Mesendoderm (in vitro differentiated cells): ENCODE data around the gene PTPN12.
"Not testable (repeated sequence)": the region's sequence is repeated elsewhere in the genome, so short reads cannot be mapped to it uniquely, and the experiment has no call there.

Experiments
- DNase-seq: peaks from one replicate; pipeline ENCODE4 v3.0.0; 2013
- H2AK5ac ChIP-seq: 2 replicates; pipeline ENCODE4 v1.6.1; 2013; ENCODE audit warnings: low read length, inconsistent platforms
- H2BK120ac ChIP-seq: 2 replicates; pipeline ENCODE4 v1.6.1; 2013; ENCODE audit warnings: low read depth, mild to moderate bottlenecking, low read length, moderate library complexity, mixed read lengths
- H2BK15ac ChIP-seq: replicated peaks from 2 replicates; pipeline ENCODE4 v1.6.1; 2013; ENCODE audit warnings: low read depth, mild to moderate bottlenecking, moderate library complexity
- H2BK5ac ChIP-seq: 2 replicates; pipeline ENCODE4 v1.6.1; 2013; ENCODE audit warnings: low read length, inconsistent platforms
- H3K18ac ChIP-seq: 2 replicates; pipeline ENCODE4 v1.6.1; 2013; ENCODE audit warnings: mild to moderate bottlenecking, low read length, mixed read lengths
- H3K23ac ChIP-seq: one replicate; pipeline ENCODE4 v1.6.1; 2013; ENCODE audit warnings: low read length
- H3K27ac ChIP-seq: 2 replicates; pipeline ENCODE4 v1.5.1; 2013; ENCODE audit warnings: low read depth, mild to moderate bottlenecking, inconsistent platforms, low read length, moderate library complexity
- H3K27me3 ChIP-seq: 2 replicates; pipeline ENCODE4 v1.6.1; 2013; ENCODE audit warnings: low read length, control low read depth, mild to moderate bottlenecking, inconsistent platforms; ENCODE audit not compliant: insufficient read depth, poor library complexity
- H3K36me3 ChIP-seq: 2 replicates; pipeline ENCODE4 v1.6.1; 2013; ENCODE audit warnings: low read length, inconsistent platforms; ENCODE audit not compliant: control insufficient read depth, insufficient read depth
- H3K4ac ChIP-seq: one replicate; pipeline ENCODE4 v1.6.1; 2013; ENCODE audit warnings: low read depth, mild to moderate bottlenecking, low read length, moderate library complexity
- H3K4me1 ChIP-seq: 2 replicates; pipeline ENCODE4 v1.6.1; 2013; ENCODE audit warnings: low read depth, low read length, inconsistent platforms; ENCODE audit not compliant: control insufficient read depth
- H3K4me2 ChIP-seq: 2 replicates; pipeline ENCODE4 v1.6.1; 2013; ENCODE audit warnings: low read length
- H3K4me3 ChIP-seq: 2 replicates; pipeline ENCODE4 v1.5.1; 2013; ENCODE audit warnings: mild to moderate bottlenecking, low read length
- H3K56ac ChIP-seq: one replicate; pipeline ENCODE4 v1.6.1; 2013; ENCODE audit warnings: low read length
- H3K79me1 ChIP-seq: 2 replicates; pipeline ENCODE4 v1.6.1; 2013; ENCODE audit warnings: low read length, inconsistent platforms
- H3K79me2 ChIP-seq: 2 replicates; pipeline ENCODE4 v1.6.1; 2013; ENCODE audit warnings: mild to moderate bottlenecking, low read length; ENCODE audit not compliant: control insufficient read depth, insufficient read depth
- H3K9ac ChIP-seq: 2 replicates; pipeline ENCODE4 v1.6.1; 2013; ENCODE audit warnings: low read length, inconsistent platforms
- H4K5ac ChIP-seq: one replicate; pipeline ENCODE4 v1.6.1; 2013; ENCODE audit warnings: low read length
- H4K8ac ChIP-seq: one replicate; pipeline ENCODE4 v1.6.1; 2013; ENCODE audit warnings: low read depth, mild to moderate bottlenecking, control low read depth, low read length, moderate library complexity
- WGBS: extraction: QIAGEN DNeasy Blood & Tissue Kit; methylation state at CpG from one replicate; pipeline ENCODE4 v1.1.7; 2013; ENCODE audit warnings: low lambda C conversion rate, missing lambda C conversion rate; ENCODE audit not compliant: insufficient coverage; ENCODE audit errors: extremely low coverage; 5-methylcytosine and 5-hydroxymethylcytosine counted together

PTPN12 gene

DNA sequence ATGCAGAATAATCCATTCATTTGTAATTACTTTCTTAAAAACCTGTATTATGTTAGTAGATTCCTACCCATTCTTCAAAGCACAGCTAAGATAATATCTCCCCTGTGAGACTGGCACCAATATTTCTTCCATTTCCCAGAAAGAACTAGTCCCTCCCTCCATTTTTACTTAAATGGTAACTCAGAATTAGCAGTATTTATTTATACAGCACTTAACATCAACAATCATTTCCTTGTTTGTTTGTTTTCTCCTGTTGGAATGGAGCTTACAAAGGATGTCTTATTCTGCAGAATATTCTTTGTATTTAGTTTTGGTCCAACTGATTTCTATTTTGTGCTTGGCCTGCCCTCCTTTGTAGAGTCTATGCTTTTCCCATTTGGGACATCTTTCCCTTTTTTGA is 32.1 kb upstream of the PTPN12 start:
- H2BK5ac ChIP-seq = no peak overlapping the region

DNA sequence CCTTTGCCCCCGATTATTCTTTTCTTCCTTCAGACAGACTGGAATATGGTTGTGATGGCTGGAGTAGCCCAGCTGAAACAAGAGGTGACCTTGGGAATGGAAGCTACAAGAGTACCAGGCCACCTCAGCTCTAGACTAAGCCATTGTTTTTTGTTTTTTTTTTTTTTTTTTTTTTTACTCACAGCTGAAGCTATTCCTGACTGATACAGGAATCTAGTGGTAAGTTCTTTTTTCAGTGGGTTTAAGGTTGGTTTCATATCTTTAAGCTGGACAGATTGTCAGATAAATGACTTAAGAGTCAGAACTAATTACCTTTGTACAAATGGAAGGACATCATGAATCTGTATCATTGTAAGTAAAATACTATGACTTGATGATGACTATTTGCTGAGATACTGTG is 30.2 kb upstream of the PTPN12 start:
- Histone ChIP-seq H3K79me1 (no peaks in the 10 kb centered on the region), H2BK5ac (no peak overlapping the region), H3K4ac (no peak overlapping the region), H3K27me3 (no peaks in the 10 kb centered on the region), H3K36me3 (no peaks in the 10 kb centered on the region), H3K27ac (no peak overlapping the region), H3K56ac (no peak overlapping the region), H3K23ac (no peak overlapping the region), H3K4me2 (no peak overlapping the region), H2BK120ac (no peak overlapping the region), H4K8ac (no peak overlapping the region), H3K4me1 (no peaks in the 10 kb centered on the region), H2AK5ac (no peak overlapping the region), H2BK15ac (no peak overlapping the region), H4K5ac (no peak overlapping the region), H3K9ac (no peak overlapping the region), H3K4me3 (no peak overlapping the region), H3K18ac (no peak overlapping the region), H3K79me2 (no peaks in the 10 kb centered on the region)
- no CpG with 5 or more reads among the region's 1 CpG for WGBS
- DNase-seq = no peak

More for the DNA sequence above, 32.1 kb upstream of the PTPN12 start:
- DNase-seq = no peak
- Histone ChIP-seq H3K4ac (no peak overlapping the region), H3K23ac (no peak overlapping the region), H3K79me1 (no peaks in the 10 kb centered on the region), H2BK15ac (no peak overlapping the region), H3K27ac (no peak overlapping the region), H4K5ac (no peak overlapping the region), H3K36me3 (no peaks in the 10 kb centered on the region), H3K9ac (no peak overlapping the region), H3K79me2 (no peaks in the 10 kb centered on the region), H3K27me3 (no peaks in the 10 kb centered on the region), H3K4me1 (no peaks in the 10 kb centered on the region), H2BK120ac (no peak overlapping the region), H3K18ac (no peak overlapping the region), H4K8ac (no peak overlapping the region), H3K56ac (no peak overlapping the region), H3K4me3 (no peak overlapping the region), H3K4me2 (no peak overlapping the region), H2AK5ac (no peak overlapping the region)

DNA sequence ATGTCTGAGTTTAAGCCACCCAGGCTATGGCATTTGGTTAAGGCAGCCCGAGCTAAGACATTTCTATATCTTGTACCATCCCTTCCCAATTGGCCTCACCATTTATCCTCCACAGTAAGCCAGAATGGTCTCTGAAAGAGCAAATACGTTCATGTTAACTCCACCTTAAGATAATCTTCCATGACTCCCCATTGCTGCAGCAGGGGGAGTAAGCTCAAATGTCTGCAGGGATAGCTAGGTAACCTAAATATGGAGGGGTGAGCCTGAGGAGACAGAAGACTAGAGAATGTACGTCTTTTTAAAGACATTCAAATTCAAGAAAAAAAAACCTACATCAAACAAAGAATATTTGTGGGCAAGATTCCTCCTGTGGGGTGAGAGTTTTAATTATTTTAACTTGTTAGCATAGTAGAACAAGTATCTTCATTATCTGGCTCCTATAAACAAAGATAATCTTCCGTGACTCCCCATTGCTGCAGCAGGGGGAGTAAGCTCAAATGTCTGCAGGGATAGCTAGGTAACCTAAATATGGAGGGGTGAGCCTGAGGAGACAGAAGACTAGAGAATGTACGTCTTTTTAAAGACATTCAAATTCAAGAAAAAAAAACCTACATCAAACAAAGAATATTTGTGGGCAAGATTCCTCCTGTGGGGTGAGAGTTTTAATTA is 24.0 kb upstream of the PTPN12 start:
- H2BK120ac ChIP-seq, H3K36me3 ChIP-seq, H3K56ac ChIP-seq, H2BK5ac ChIP-seq, H3K27me3 ChIP-seq, H3K79me1 ChIP-seq, H2AK5ac ChIP-seq, H3K9ac ChIP-seq, H3K4me2 ChIP-seq, H3K27ac ChIP-seq, H3K18ac ChIP-seq, H3K79me2 ChIP-seq, H3K4me1 ChIP-seq, H3K4me3 ChIP-seq, H3K23ac ChIP-seq, H2BK15ac ChIP-seq, H4K5ac ChIP-seq, H4K8ac ChIP-seq, H3K4ac ChIP-seq: not testable (repeated sequence)
- peak; percentile 10 for DNase-seq
- WGBS = no CpG with 5 or more reads among the region's 5 CpGs

DNA sequence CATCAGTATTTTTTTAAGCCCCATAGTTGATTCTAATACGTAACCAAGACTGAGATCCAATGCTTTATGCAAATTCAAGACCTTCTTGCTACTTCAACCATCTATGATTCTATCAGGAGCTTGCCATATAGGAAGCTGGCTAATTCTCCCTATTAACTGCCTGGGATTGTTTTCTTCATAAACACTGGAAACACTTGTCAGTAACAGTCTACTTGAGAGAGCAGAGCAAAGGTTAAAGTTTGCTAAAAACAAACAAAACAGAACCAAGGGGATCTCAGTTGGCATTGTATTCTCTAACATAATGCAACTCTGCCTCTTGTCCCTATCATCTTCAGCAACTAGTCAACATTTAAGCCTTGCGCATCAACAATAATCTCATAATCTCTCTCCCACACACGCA is 21.0 kb upstream of the PTPN12 start:
- H3K56ac ChIP-seq = no peak overlapping the region
- no peak overlapping the region for H3K9ac ChIP-seq
- H3K4ac ChIP-seq = no peak overlapping the region
- H3K23ac ChIP-seq = no peak overlapping the region
- H2BK15ac ChIP-seq = no peak overlapping the region
- H3K18ac ChIP-seq = no peak overlapping the region
- H3K27me3 ChIP-seq = no peaks in the 10 kb centered on the region
- H3K4me2 ChIP-seq = no peak overlapping the region
- H3K4me3 ChIP-seq = no peak overlapping the region
- H2BK120ac ChIP-seq = no peak overlapping the region
- no peak overlapping the region for H4K5ac ChIP-seq
- no peak for DNase-seq
- no peak overlapping the region for H3K27ac ChIP-seq
- H2BK5ac ChIP-seq = no peak overlapping the region
- no peaks in the 10 kb centered on the region for H3K36me3 ChIP-seq
- H3K79me1 ChIP-seq = no peaks in the 10 kb centered on the region
- H2AK5ac ChIP-seq = no peak overlapping the region
- H3K79me2 ChIP-seq = no peaks in the 10 kb centered on the region
- WGBS = 100% methylated on average over 2 of the region's 3 CpGs
- H4K8ac ChIP-seq = no peak overlapping the region
- H3K4me1 ChIP-seq = no peaks in the 10 kb centered on the region

DNA sequence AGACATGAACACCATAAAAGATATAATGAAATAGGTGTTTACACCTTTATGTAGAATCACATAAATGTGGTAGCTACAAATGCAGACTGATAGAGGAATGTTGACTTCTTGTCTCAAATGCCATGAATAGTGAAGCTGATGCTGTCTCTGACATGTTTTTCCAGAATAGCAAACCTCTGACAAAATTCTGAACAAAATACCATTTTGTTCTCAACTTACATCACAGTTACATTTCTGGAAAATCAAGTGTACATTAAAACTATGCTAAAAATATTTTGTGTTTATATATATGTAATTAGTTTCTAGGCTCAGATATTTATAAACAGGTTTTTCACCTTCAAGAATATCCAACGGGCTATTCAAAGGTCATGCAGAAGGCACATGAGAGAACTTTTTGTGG is 16.8 kb upstream of the PTPN12 start:
- Histone ChIP-seq H3K4ac (no peak overlapping the region), H3K79me2 (no peaks in the 10 kb centered on the region), H3K4me1 (no peaks in the 10 kb centered on the region), H4K5ac (no peak overlapping the region), H3K23ac (no peak overlapping the region), H3K79me1 (no peaks in the 10 kb centered on the region), H3K27me3 (no peaks in the 10 kb centered on the region), H3K4me2 (no peak overlapping the region), H2BK15ac (no peak overlapping the region), H3K56ac (no peak overlapping the region), H3K27ac (no peak overlapping the region), H3K36me3 (no peaks in the 10 kb centered on the region), H2BK120ac (no peak overlapping the region), H4K8ac (no peak overlapping the region), H3K4me3 (no peak overlapping the region), H2AK5ac (no peak overlapping the region), H2BK5ac (no peak overlapping the region), H3K9ac (no peak overlapping the region), H3K18ac (no peak overlapping the region)
- no peak for DNase-seq
- WGBS = no CpG with 5 or more reads among the region's 1 CpG

DNA sequence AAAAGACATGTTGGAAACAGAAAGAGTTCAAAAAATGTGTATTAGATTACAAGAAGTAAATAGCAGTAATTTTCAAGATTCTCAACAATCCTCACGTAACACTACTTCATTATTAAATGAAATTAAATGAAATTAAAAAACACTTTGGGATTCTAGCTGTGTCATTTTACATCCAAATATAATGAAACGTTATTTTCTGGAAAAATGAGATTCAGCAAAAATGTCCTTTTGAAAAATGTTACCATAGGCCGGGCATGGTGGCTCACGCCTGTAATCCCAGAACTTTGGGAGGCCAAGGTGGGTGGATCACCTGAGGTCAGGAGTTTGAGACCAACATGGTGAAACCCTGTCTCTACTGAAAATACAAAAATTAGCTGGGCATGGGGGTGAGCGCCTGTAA is 15.6 kb upstream of the PTPN12 start:
- H3K27ac ChIP-seq, H2AK5ac ChIP-seq, H4K5ac ChIP-seq, DNase-seq, H3K27me3 ChIP-seq, H3K79me1 ChIP-seq, H3K79me2 ChIP-seq, H3K4me1 ChIP-seq, H3K4ac ChIP-seq, H2BK5ac ChIP-seq, H3K18ac ChIP-seq, H3K36me3 ChIP-seq, H2BK15ac ChIP-seq, H3K23ac ChIP-seq, H3K9ac ChIP-seq, H3K4me3 ChIP-seq, H3K56ac ChIP-seq, H4K8ac ChIP-seq, H3K4me2 ChIP-seq, H2BK120ac ChIP-seq: not testable (repeated sequence)
- WGBS = no CpG with 5 or more reads among the region's 5 CpGs
